GM10248 (cell line): ENCODE measurements around the gene PMVK.

Experiments
- CTCF ChIA-PET: fragments of 300-600 bp; sonication (Branson Sonifier 250); formaldehyde crosslinking; extraction: SDS; loops from one replicate; lab custom pipeline; 2021; ENCODE audit warnings: antibody characterized with exemption; lab: Yijun Ruan, JAX
- POLR2A ChIA-PET: fragments of 350-650 bp; sonication (Branson Sonifier 250); formaldehyde crosslinking; extraction: SDS; loops from one replicate; lab custom pipeline; 2020; ENCODE audit warnings: antibody characterized with exemption; lab: Yijun Ruan, JAX
- DNase-seq: peaks from one replicate; pipeline ENCODE4 v3.0.0; 2012; ENCODE audit errors: extremely low spot score
- TF ChIP-seq, protein P1 (sequence below): IDR thresholded peaks from 2 replicates; pipeline ENCODE4 v1.5.1; 2012; ENCODE audit warnings: mild to moderate bottlenecking, low read depth; ENCODE audit errors: extremely low read depth, missing control alignments, control extremely low read depth

The PMVK gene

DNA sequence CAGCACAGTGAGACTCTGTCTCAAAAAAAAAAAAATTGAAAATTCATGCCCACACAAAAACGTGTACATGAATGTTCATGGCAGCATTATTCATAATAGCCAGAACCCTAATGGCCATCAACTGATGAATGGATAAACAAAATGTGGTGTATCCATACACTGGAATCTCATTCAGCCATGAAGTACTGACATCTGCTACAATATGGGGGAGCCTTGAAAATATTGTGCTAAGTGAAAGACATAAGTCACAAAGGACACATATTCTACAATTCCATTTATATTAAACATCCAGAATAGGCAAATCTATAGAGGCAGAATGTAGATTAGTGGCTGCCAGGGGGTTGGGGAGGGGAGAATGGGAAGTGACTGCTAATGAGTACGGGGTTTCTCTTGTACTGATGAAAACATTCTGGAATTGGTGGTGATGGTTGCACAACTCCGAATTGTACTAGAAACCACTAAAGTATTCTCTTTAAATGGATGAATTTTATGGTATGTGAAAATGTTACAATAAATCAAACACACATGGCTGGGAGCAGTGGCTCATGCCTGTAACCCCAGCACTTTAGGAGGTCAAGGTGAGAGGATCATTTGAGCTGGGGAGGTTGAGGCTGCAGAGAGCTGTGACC, 33.5 kb downstream of the PMVK start:
- ChIA-PET CTCF (no interaction called here), POLR2A (no interaction called here)
- TF ChIP-seq, protein P1, sequence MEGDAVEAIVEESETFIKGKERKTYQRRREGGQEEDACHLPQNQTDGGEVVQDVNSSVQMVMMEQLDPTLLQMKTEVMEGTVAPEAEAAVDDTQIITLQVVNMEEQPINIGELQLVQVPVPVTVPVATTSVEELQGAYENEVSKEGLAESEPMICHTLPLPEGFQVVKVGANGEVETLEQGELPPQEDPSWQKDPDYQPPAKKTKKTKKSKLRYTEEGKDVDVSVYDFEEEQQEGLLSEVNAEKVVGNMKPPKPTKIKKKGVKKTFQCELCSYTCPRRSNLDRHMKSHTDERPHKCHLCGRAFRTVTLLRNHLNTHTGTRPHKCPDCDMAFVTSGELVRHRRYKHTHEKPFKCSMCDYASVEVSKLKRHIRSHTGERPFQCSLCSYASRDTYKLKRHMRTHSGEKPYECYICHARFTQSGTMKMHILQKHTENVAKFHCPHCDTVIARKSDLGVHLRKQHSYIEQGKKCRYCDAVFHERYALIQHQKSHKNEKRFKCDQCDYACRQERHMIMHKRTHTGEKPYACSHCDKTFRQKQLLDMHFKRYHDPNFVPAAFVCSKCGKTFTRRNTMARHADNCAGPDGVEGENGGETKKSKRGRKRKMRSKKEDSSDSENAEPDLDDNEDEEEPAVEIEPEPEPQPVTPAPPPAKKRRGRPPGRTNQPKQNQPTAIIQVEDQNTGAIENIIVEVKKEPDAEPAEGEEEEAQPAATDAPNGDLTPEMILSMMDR, result no peak
- DNase-seq, result no peak

DNA sequence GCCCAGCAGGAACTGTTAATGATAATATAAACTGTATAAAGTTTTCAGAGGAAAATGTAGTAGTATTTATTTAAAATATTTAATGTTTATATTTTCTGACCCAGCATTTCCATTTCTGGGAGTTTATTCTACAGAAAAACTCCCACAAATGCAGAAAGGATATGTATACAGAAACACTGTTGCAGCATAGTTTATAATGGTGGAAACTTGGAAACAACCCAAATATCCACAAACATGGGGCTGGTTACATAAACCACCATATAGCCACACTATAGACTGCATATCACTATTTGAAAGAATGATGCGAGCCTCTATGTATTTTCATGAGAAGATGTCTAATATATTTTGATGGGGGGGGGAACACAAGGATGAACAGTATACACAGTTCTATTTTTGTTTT, 34.9 kb downstream of the PMVK start:
- TF ChIP-seq, protein P1, result no peak
- DNase-seq, result no peak
- POLR2A ChIA-PET, result no interaction called here
- CTCF ChIA-PET, result interaction anchor here (1.9 kb wide), 1 partner anchor 116 kb away, joined by 4 read pairs; no protein-coding TSS in a partner anchor

- ChIA-PET CTCF (no interaction called here), POLR2A (no interaction called here)
- DNase-seq, result no peak
- TF ChIP-seq, protein P1, result no peak
Measured at GRCh38 chr1:154899041-154899440, 37.5 kb downstream of the PMVK start.

DNA sequence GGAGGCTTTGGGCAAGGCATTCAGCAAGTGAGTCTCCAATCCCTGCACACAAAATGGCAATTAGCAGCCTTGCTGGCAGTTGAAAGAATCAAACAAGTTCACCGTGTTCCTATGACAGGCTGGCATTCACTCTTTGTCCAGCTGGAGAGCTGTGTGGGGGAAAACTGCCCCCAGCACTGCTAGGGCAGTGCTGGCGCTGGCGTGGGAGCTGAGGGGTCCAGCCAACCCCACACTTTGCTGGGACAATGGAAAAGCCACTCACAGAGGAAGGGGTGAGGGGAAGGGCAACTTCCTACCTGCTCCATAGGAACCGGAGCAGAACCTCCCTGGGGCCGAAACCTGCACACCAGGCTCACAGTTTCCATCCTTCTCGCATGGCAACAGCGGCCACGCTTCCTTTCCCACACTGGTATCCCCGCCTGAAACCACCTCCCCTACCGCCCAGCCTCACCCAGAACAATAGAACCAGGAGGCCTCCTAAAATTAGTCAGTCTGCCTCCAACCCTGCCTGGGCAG, 39.7 kb downstream of the PMVK start:
- no peak for DNase-seq
- TF ChIP-seq, protein P1, result no peak
- POLR2A ChIA-PET, result no interaction called here
- CTCF ChIA-PET, result interaction anchor here (0.7 to 1.6 kb wide), 4 partner anchors 16 to 154 kb away, joined by 3 to 4 read pairs (median 4); partner anchors contain the start of gene ADAM15

- CTCF ChIA-PET, result interaction anchor here (0.9 to 1.6 kb wide), 7 partner anchors 14 to 122 kb away, joined by 3 to 7 read pairs (median 4); no protein-coding TSS in a partner anchor
- POLR2A ChIA-PET, result no interaction called here
- TF ChIP-seq, protein P1, result no peak
- no peak for DNase-seq
Measured at GRCh38 chr1:154895798-154896197, 40.7 kb downstream of the PMVK start.

DNA sequence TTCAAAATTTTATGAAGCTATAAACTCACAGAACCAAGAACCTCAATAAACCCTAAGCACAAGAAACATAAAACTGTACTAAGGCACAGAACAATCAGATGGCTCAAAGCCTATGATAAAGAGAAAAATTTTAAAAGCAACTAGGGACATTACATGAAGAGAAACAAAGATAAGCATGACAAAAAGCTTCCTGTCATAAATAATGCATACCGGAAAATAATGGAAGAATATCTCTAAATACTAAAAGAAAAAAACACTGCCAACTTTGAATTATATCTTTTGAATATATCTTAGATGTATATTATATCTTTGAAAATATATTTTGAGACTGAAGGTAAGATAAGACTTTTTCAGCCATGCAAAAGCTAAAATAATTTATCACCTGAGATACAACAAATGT, 45.1 kb downstream of the PMVK start:
- TF ChIP-seq, protein P1, result no peak
- DNase-seq, result no peak
- ChIA-PET CTCF (interaction anchor here (1.0 to 2.2 kb wide), 6 partner anchors 9 to 332 kb away, joined by 3 to 12 read pairs (median 4); no protein-coding TSS in a partner anchor), POLR2A (no interaction called here)
